HG03378 (cell line): ENCODE measurements around the gene ANO8.
"Not testable (repeated sequence)": the region's sequence is repeated elsewhere in the genome, so short reads cannot be mapped to it uniquely, and the experiment has no call there.

Source experiments
- ATAC-seq: cut with Tn5 transposase; IDR thresholded peaks from one replicate; pipeline ENCODE4 v1.9.1; 2021; ENCODE audit warnings: mild to moderate bottlenecking, moderate library complexity; ENCODE audit not compliant: unreplicated experiment

ANO8 gene

GRCh38 chr19:17311455-17312188 lies 23.0 kb downstream of the ANO8 start:
- no peak for ATAC-seq

- no peak for ATAC-seq
These were observed 24.6 kb downstream of the ANO8 start for GRCh38 chr19:17309965-17310461.

GRCh38 chr19:17309198-17309964 lies 25.3 kb downstream of the ANO8 start, which contains the start of gene DDA1:
Gene DDA1, plus strand, starts transcription at chr19:17309563. Its CDS starts 92 bp downstream, at chr19:17309655.
- ATAC-seq, result peak; percentile 58

- ATAC-seq, result no peak
These were observed 26.7 kb downstream of the ANO8 start for GRCh38 chr19:17307876-17308377.

- no peak for ATAC-seq
These were observed 28.4 kb downstream of the ANO8 start for GRCh38 chr19:17306285-17306714.

DNA sequence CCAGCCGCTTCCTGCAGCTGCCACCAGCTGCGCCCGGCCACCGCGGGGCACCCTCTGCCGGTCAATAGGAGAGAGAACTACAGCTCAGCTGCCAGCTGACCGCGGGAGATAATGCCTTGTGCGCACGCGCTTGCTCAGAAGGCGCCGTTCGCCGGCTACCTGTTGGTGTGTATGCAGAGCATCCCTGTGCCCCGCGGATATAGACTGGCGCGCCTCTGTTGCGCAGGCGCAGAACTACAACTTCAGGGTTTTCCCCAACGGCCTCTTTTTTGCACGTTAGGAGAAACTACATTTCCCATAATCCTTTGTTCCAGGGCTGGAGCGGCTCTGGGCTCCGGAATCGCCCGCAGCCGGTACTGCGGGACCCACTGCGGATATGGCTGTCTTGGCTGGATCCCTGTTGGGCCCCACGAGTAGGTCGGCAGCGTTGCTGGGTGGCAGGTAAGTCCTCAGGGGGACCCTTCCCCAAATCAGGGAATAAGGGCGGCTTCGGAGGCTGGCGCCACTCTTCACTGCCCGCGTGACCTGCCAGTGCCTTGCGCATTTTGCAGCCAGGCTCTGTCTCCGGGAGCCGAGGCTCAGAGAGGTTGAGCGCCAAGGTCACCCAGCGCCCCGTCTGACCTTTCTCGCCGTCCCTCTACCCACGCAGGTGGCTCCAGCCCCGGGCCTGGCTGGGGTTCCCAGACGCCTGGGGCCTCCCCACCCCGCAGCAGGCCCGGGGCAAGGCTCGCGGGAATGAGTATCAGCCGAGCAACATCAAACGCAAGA lies 29.0 kb downstream of the ANO8 start, which contains the start of gene MRPL34:
MRPL34 (plus strand) TSS at position 356 of the 768 bp plus-strand sequence; CDS start at position 377, 21 bp downstream.
- ATAC-seq, result peak; percentile 62

DNA sequence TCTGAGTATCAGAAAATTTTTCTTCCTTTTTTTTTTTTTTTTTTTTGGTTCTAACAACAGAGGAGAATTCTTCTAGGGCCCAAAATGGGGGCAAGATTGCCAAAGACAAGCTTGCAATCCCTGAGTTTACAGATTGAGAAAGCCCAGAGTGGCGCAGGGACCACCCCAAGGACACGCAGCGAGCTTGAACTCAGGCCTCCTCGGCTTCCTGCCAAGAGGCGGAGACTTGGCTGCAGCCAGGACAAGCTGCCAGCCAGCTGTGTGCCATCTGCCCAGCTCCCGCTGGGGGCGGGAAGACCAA lies 29.5 kb downstream of the ANO8 start:
- no peak for ATAC-seq

GRCh38 chr19:17304386-17305215 lies 30.1 kb downstream of the ANO8 start:
- no peak for ATAC-seq

DNA sequence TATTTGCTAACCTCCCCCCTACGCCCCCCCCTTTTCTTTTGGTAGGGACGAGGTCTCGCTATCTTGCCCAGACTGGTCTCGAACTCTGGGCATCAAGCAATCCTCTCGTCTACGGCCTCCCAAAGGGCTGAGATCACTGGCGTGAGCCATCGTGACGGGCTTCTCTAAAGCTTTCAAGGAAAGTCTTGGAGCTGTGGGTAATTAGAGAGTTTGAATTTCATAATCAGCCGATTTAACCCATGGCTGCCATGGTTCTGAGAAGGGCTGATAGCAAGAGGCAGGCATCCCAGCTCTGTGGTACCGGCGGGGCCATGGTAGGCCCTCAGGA lies 30.8 kb downstream of the ANO8 start:
- no peak for ATAC-seq

DNA sequence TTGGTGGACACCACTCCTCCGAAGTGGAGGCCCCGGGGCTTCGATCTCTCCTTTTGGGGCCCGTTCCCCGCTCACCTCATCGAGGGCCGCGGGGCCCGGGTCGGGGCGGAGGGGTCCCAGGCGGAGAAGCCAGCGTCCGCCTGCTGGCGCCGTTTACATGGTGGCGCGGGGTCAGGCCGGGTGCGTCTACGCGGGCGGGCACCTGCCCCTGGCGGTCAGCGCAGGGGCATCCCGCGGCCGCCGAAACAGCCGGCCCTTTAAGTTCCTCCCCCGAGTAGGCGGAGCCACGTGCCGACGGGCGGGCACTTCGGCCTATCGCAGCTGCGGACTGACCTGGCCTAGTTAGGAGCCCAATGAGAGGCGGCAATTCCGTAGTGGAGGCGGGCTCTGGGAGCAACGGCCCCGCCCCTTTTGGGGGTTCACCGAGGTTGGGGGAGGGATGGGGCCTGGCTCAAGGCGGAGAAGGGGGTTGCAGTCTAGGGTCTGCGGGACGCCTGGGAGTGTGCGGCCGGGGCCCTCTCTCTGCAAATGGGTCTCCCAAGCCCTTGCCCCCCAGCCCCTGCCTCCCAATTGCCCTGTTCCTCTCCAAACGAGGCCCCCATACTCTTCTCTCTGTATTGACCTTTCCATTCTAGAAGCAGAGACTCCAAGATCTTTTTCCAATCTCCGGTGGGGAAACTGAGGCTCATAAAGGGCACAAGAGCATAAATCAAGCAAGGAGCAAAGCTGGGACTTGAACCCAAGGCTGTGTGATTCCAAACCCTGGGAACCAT lies 31.3 kb downstream of the ANO8 start, which contains the start of gene ABHD8:
ABHD8 (minus strand) TSS at position 259 of the 773 bp plus-strand sequence. CDS start 1,809 bp downstream, outside the sequence.
- no peak for ATAC-seq

GRCh38 chr19:17302391-17303166 lies 32.1 kb downstream of the ANO8 start:
- ATAC-seq, result no peak

DNA sequence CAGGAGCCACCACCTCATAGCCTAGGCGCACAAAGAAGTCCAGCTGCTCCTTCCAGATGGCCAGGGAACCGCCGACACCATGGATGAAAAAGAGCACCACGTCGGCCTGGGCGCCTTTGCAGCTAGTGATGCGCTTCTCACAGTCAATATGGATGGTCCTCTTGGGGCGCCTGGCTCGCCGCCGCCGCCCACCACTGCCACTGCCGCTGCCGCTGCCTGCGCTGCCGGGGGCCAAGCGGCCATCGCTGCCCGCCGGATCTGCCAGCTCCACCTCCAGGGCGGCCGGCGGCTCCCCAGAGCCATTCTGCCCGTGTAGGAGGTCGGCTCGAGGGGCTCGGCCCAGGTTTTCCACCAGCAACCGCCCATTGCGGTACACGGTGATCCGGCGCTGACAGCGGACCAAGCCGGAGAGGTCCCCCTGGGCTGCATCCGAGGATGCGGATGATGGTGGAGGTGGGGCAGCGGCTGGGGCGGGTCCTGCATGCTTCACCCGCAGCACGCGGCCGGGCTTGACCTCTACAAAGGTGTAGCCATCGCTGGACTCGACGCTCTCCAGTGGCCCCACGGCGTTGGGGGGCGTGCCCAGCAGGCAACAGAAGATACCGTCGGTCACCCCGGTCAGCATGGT lies 33.5 kb downstream of the ANO8 start:
- no peak for ATAC-seq

GRCh38 chr19:17296976-17297375 lies 37.7 kb downstream of the ANO8 start:
- ATAC-seq, result no peak

- ATAC-seq, result no peak
These were observed 38.4 kb downstream of the ANO8 start for GRCh38 chr19:17296273-17296672.

DNA sequence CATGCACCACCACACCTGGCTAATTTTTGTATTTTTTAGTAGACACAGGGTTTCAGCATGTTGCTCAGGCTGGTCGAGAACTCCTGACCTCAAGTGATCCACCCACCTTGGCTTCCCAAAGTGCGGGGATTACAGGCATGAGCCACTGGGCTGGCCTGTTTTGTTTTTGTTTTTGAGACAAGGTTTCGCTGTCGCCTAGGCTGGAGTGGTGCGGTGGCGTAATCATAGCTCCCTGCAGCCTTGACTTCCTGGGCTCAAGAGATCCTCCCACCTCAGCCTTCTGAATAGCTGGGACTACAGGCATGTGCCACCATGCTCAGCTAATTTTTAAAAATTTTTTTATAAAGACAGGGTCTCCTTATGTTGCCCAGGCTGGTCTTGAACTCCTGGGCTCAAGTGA lies 39.1 kb downstream of the ANO8 start:
- not testable (repeated sequence) for ATAC-seq

DNA sequence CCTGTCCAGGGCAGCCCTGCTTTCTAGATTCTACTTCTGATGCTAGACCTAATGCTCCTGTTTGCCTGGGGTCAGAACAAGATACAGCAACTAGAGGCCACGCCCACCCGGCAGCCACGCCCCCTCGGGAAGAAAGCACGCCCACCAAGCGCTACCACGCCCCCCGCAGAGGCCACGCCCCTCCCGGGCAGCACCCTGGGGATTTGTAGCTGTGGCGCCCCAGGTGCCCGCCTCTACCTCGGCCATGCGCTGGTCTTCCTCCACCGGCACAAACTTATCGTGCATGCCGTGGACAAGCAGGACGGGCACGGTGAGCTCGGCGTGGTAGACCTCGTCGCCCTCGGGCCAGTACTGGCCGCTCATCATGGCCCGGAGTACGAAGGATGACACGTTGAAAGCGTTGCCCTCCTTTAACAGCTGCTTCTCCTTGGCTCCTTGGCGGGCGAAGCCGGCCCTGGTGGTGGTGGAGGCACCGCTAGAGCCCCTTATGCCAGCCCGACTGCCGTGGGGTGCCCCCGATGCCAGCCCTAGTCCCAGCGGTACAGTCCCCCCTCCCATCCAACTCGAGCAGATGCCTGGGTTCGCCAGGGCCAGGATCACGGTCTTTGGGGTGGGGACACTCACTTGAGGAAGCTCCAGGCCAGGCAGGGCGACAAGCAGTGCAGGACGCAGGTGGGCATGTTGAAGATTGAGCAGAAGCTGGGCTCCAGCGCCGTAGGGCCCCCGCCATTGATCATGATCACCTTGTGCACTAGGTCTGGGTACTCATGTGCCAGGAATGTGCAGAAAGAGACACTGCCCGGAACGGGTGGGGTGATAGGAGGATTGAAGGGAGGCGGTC lies 40.4 kb downstream of the ANO8 start:
- no peak for ATAC-seq

- no peak for ATAC-seq
These were observed 41.0 kb downstream of the ANO8 start for GRCh38 chr19:17293605-17294004.
